Neural progenitor cell (in vitro differentiated cells): ENCODE results near the gene HCN1. TPM values are rescaled to one million over a fixed set of nuclear protein-coding genes. Genes with fewer than 3 reads are reported as not detected.

Experiments
- DNase-seq: peaks from one replicate; pipeline ENCODE4 v3.0.0-alpha.2; 2016; ENCODE audit warnings: low spot score
- H2AFZ ChIP-seq: fragments of 200-600 bp; sonication (generic); replicated peaks from 2 replicates; pipeline ENCODE4 v1.6.1; 2016; ENCODE audit warnings: antibody characterized with exemption
- H3F3A ChIP-seq: fragments of 200-600 bp; sonication (generic); 2 replicates; pipeline ENCODE4 v1.6.1; 2016; ENCODE audit warnings: antibody characterized with exemption, low read depth
- H3K27ac ChIP-seq: fragments of 200-600 bp; sonication (generic); 2 replicates; pipeline ENCODE4 v1.5.1; 2016; ENCODE audit warnings: mild to moderate bottlenecking
- H3K27me3 ChIP-seq: fragments of 200-600 bp; sonication (generic); 2 replicates; pipeline ENCODE4 v1.6.1; 2016; ENCODE audit warnings: mild to moderate bottlenecking, moderate library complexity
- H3K36me3 ChIP-seq: fragments of 200-600 bp; sonication (generic); 2 replicates; pipeline ENCODE4 v1.5.1; 2016
- H3K4me1 ChIP-seq: fragments of 200-600 bp; sonication (generic); 2 replicates; pipeline ENCODE4 v1.6.1; 2016; ENCODE audit warnings: mixed run types
- H3K4me2 ChIP-seq: fragments of 200-600 bp; sonication (generic); 2 replicates; pipeline ENCODE4 v1.6.1; 2016
- H3K4me3 ChIP-seq: fragments of 200-600 bp; sonication (generic); 2 replicates; pipeline ENCODE4 v1.5.1; 2016
- H3K79me2 ChIP-seq: fragments of 200-600 bp; sonication (generic); 2 replicates; pipeline ENCODE4 v1.6.1; 2016; ENCODE audit warnings: low read depth
- H3K9ac ChIP-seq: fragments of 200-600 bp; sonication (generic); 2 replicates; pipeline ENCODE4 v1.6.1; 2016
- H3K9me3 ChIP-seq: fragments of 200-600 bp; sonication (generic); 2 replicates; pipeline ENCODE4 v1.5.1; 2016; ENCODE audit warnings: low read depth
- H4K20me1 ChIP-seq: fragments of 200-600 bp; sonication (generic); 2 replicates; pipeline ENCODE4 v1.6.1; 2016; ENCODE audit warnings: low read depth
- H3K27ac Mint-ChIP-seq: 3 replicates; pipeline ENCODE4 v1.8.0; 2021; ENCODE audit warnings: mixed read lengths
- H3K27me3 Mint-ChIP-seq: 2 replicates; pipeline ENCODE4 v1.8.0; 2022; ENCODE audit warnings: low read depth, mild to moderate bottlenecking, inconsistent platforms, moderate library complexity, mixed read lengths; ENCODE audit not compliant: insufficient read depth
- H3K36me3 Mint-ChIP-seq: 3 replicates; pipeline ENCODE4 v1.8.0; 2021; ENCODE audit warnings: mixed read lengths
- H3K4me1 Mint-ChIP-seq: 3 replicates; pipeline ENCODE4 v1.8.0; 2021; ENCODE audit warnings: mixed read lengths
- H3K4me3 Mint-ChIP-seq: 3 replicates; pipeline ENCODE4 v1.8.0; 2021; ENCODE audit warnings: mild to moderate bottlenecking, moderate library complexity, mixed read lengths
- H3K9me3 Mint-ChIP-seq: 3 replicates; pipeline ENCODE4 v1.8.0; 2020; ENCODE audit warnings: mixed read lengths
- EZH2 ChIP-seq: fragments of 200-600 bp; sonication (generic); IDR thresholded peaks from 2 replicates; pipeline ENCODE4 v1.6.1; 2017; ENCODE audit warnings: antibody characterized with exemption, mild to moderate bottlenecking, moderate library complexity
- EZH2phosphoT487 ChIP-seq: fragments of 200-600 bp; sonication (generic); IDR thresholded peaks from 2 replicates; pipeline ENCODE4 v1.6.1; 2017; ENCODE audit warnings: antibody characterized with exemption
- total RNA-seq: library from RNA; depleted of rRNA; stranded (reverse); fragments of >200 nt; gene quantifications from 2 replicates; pipeline ENCODE4 v1.2.3, GENCODE V29; 2015; ENCODE audit warnings: low replicate concordance
- TF ChIP-seq, protein P1 (sequence below): fragments of 200-600 bp; sonication (generic); IDR thresholded peaks from 2 replicates; pipeline ENCODE4 v1.5.1; 2017; ENCODE audit warnings: antibody characterized with exemption, mild to moderate bottlenecking

The HCN1 gene
- total RNA-seq, 1 donor from 2014 or later: not detected

DNA sequence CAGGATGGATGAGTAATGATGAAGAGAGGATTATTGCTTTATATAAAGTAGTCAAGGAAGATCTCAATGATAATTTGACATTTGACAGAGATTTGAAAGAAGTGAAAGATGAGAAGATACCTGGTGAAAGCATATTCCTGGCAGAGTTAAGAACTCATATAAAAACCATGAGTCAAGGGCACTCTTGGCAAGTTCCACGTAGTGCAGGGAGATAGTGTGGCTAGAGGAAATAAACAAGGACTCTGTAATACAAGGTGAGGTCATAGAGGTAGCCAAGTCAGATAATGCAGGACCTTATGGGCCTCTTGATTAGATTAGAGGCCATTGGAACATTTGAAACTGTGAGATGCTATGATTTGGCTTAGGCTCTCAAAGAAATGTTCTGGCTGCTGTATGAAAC is 72.3 kb downstream of the HCN1 start:
- H3K4me1 Mint-ChIP-seq: no peaks in the 10 kb centered on the region
- no peak for DNase-seq
- TF ChIP-seq, protein P1, sequence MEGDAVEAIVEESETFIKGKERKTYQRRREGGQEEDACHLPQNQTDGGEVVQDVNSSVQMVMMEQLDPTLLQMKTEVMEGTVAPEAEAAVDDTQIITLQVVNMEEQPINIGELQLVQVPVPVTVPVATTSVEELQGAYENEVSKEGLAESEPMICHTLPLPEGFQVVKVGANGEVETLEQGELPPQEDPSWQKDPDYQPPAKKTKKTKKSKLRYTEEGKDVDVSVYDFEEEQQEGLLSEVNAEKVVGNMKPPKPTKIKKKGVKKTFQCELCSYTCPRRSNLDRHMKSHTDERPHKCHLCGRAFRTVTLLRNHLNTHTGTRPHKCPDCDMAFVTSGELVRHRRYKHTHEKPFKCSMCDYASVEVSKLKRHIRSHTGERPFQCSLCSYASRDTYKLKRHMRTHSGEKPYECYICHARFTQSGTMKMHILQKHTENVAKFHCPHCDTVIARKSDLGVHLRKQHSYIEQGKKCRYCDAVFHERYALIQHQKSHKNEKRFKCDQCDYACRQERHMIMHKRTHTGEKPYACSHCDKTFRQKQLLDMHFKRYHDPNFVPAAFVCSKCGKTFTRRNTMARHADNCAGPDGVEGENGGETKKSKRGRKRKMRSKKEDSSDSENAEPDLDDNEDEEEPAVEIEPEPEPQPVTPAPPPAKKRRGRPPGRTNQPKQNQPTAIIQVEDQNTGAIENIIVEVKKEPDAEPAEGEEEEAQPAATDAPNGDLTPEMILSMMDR: no peak
- TF ChIP-seq EZH2 (no peak), EZH2phosphoT487 (no peak)
- H3K36me3 ChIP-seq: no peaks in the 10 kb centered on the region
- H3K36me3 Mint-ChIP-seq: no peaks in the 10 kb centered on the region
- H3K27me3 ChIP-seq: no peaks in the 10 kb centered on the region
- H2AFZ ChIP-seq: no peak overlapping the region
- H3K4me3 ChIP-seq: no peak overlapping the region
- no peak overlapping the region for H3K4me3 Mint-ChIP-seq
- no peaks in the 10 kb centered on the region for H3F3A ChIP-seq
- H4K20me1 ChIP-seq: no peaks in the 10 kb centered on the region
- no peaks in the 10 kb centered on the region for H3K27me3 Mint-ChIP-seq
- H3K9me3 Mint-ChIP-seq: no peaks in the 10 kb centered on the region
- H3K9ac ChIP-seq: no peak overlapping the region
- H3K9me3 ChIP-seq: no peaks in the 10 kb centered on the region
- H3K27ac ChIP-seq: no peak overlapping the region
- H3K27ac Mint-ChIP-seq: no peak overlapping the region
- no peaks in the 10 kb centered on the region for H3K79me2 ChIP-seq
- no peak overlapping the region for H3K4me2 ChIP-seq
- no peaks in the 10 kb centered on the region for H3K4me1 ChIP-seq

- Mint-ChIP-seq H3K27ac (no peak overlapping the region), H3K4me1 (no peaks in the 10 kb centered on the region), H3K27me3 (no peaks in the 10 kb centered on the region), H3K4me3 (no peak overlapping the region), H3K9me3 (no peaks in the 10 kb centered on the region), H3K36me3 (no peaks in the 10 kb centered on the region)
- Histone ChIP-seq H3F3A (no peaks in the 10 kb centered on the region), H2AFZ (no peak overlapping the region), H3K9me3 (no peaks in the 10 kb centered on the region), H3K4me2 (no peak overlapping the region), H3K27me3 (no peaks in the 10 kb centered on the region), H3K27ac (no peak overlapping the region), H4K20me1 (no peaks in the 10 kb centered on the region), H3K79me2 (no peaks in the 10 kb centered on the region), H3K9ac (no peak overlapping the region), H3K4me3 (no peak overlapping the region), H3K4me1 (no peaks in the 10 kb centered on the region), H3K36me3 (no peaks in the 10 kb centered on the region)
- TF ChIP-seq EZH2phosphoT487 (no peak), EZH2 (no peak)
- TF ChIP-seq, protein P1: no peak
- no peak for DNase-seq
Observed at GRCh38 chr5:45622365-45622764, 73.8 kb downstream of the HCN1 start.

- H3K36me3 Mint-ChIP-seq: no peaks in the 10 kb centered on the region
- Histone ChIP-seq H4K20me1 (no peaks in the 10 kb centered on the region), H3F3A (no peaks in the 10 kb centered on the region), H3K9ac (no peak overlapping the region), H3K79me2 (no peaks in the 10 kb centered on the region), H3K27me3 (no peaks in the 10 kb centered on the region), H3K4me1 (no peaks in the 10 kb centered on the region), H2AFZ (no peak overlapping the region), H3K27ac (no peak overlapping the region), H3K9me3 (no peaks in the 10 kb centered on the region), H3K4me2 (no peak overlapping the region), H3K36me3 (no peaks in the 10 kb centered on the region), H3K4me3 (no peak overlapping the region)
- H3K9me3 Mint-ChIP-seq: no peaks in the 10 kb centered on the region
- H3K4me3 Mint-ChIP-seq: no peak overlapping the region
- H3K27me3 Mint-ChIP-seq: no peaks in the 10 kb centered on the region
- no peak for DNase-seq
- TF ChIP-seq EZH2: no peak
- TF ChIP-seq, protein P1: no peak
- TF ChIP-seq EZH2phosphoT487: no peak
- no peaks in the 10 kb centered on the region for H3K4me1 Mint-ChIP-seq
- no peak overlapping the region for H3K27ac Mint-ChIP-seq
Observed at GRCh38 chr5:45617859-45618416, 78.2 kb downstream of the HCN1 start.
